Measurements from ENCODE around the gene MICAL2.

DNA sequence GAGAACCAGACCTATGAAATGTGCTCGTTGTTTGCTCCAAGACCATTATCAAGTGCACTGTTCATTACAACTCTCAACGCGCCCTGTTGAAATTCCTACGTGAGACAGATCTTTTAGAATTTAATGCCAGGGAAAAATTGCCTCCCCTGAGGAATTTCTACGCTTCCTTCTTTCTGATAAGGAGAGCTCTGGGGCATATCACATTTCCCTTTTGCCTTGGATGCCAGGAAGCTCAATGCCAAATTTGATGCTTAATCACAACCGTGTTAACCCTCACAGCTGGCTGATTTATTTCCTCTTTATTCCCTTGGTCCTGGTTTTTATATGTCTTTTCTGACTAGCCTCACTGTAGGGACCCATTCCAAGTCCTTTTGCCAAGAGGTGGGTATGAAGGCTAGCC lies 109.4 kb downstream of the MICAL2 start:
- no peak for TF ChIP-seq CTCF (conservative IDR thresholded peaks at IDR 0.05; ENCODE audit: low read length)
- no peak for TF ChIP-seq EZH2phosphoT487 (IDR thresholded peaks at IDR 0.05; ENCODE audit: borderline replicate concordance, low read depth, low read length)

Measured in OCI-LY7 (cell line).